Calu3 (cell line): ENCODE data around the gene COBLL1. TPM values are rescaled to one million over a fixed set of nuclear protein-coding genes. Genes with fewer than 3 reads are reported as not detected.

Experiments
- BruUV-seq: library from RNA; stranded (reverse); fragments of 400-500 nt; replicated peaks from 2 replicates; lab custom pipeline; 2021; lab: Mats Ljungman, UMichigan
- CTCF ChIA-PET: fragments of 300-600 bp; sonication (Branson Sonifier 250); formaldehyde crosslinking; loops from one replicate; lab custom pipeline; 2022; ENCODE audit warnings: antibody characterized with exemption; lab: Charles Lee
- DNase-seq: peaks from one replicate; pipeline ENCODE4 v3.0.0; 2022
- H3K27ac Mint-ChIP-seq: one replicate; pipeline ENCODE4 v1.8.0; 2022; ENCODE audit warnings: mixed read lengths; ENCODE audit not compliant: unreplicated experiment
- H3K27me3 Mint-ChIP-seq: one replicate; pipeline ENCODE4 v1.8.0; 2022; ENCODE audit warnings: mixed read lengths; ENCODE audit not compliant: unreplicated experiment
- H3K36me3 Mint-ChIP-seq: one replicate; pipeline ENCODE4 v1.8.0; 2022; ENCODE audit warnings: mild to moderate bottlenecking, moderate library complexity, mixed read lengths; ENCODE audit not compliant: insufficient read depth, unreplicated experiment
- H3K4me1 Mint-ChIP-seq: one replicate; pipeline ENCODE4 v1.8.0; 2022; ENCODE audit warnings: mild to moderate bottlenecking, low read depth, mixed read lengths; ENCODE audit not compliant: unreplicated experiment
- H3K4me3 Mint-ChIP-seq: one replicate; pipeline ENCODE4 v1.8.0; 2022; ENCODE audit warnings: mild to moderate bottlenecking, low read depth, moderate library complexity, mixed read lengths; ENCODE audit not compliant: unreplicated experiment
- H3K9me3 Mint-ChIP-seq: one replicate; pipeline ENCODE4 v1.8.0; 2022; ENCODE audit warnings: low read depth, mixed read lengths; ENCODE audit not compliant: unreplicated experiment
- intact Hi-C: fragments of 100-400 bp; cut with micrococcal nuclease; formaldehyde crosslinking; loops from one replicate; pipeline ENCODE4 v1.10.0; 2022; ENCODE audit not compliant: unreplicated experiment
- total RNA-seq: library from RNA; stranded (reverse); gene quantifications from 2 replicates; pipeline ENCODE4 v1.2.3, GENCODE V29; 2022
- TF ChIP-seq, protein P1 (sequence below): fragments of 200-600 bp; IDR thresholded peaks from one replicate; pipeline ENCODE4 v1.8.0; 2022; ENCODE audit warnings: antibody characterized with exemption; ENCODE audit not compliant: unreplicated experiment

The COBLL1 gene
- total RNA-seq, 1 experiment from 2014 or later: 44.9 TPM

DNA sequence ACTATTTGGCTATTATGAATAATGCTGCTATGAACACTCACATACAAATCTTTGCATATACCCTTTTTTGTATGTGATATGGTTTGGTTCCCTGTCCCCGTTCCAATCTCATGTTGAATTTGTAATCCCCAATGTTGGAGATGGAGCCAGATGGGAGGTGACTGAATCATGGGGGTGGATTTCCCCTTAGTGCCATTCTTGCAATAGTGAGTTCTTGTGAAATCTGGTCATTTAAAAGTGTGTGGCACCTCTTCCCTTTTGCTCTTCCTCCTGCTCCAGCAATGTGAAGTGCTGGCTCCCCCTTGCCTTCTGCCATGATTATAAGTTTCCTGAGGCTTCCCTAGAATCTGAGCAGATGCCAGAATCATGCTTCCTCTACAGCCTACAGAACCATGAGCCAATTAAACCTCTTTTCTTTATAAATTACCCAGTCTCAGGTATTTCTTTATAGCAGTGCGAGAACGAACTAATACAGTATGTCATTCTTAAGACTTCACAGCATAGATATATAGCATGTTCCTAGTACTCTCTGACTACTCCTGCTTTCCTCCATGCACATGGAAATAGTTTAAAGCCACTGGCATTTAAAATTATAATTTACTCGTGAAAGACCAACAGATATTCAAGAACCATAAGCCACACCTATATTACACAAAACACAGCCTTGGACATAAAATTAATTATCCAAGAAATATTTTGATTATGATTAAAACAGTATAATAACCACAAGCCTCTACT lies 75.2 kb downstream of the COBLL1 start:
- Mint-ChIP-seq H3K4me1 (peaks cover 18% of the 10 kb centered on the region), H3K4me3 (no peak overlapping the region), H3K36me3 (no peaks in the 10 kb centered on the region), H3K27ac (no peak overlapping the region), H3K27me3 (no peaks in the 10 kb centered on the region), H3K9me3 (no peaks in the 10 kb centered on the region)
- no TSS peak for BruUV-seq
- DNase-seq: no peak
- TF ChIP-seq, protein P1, sequence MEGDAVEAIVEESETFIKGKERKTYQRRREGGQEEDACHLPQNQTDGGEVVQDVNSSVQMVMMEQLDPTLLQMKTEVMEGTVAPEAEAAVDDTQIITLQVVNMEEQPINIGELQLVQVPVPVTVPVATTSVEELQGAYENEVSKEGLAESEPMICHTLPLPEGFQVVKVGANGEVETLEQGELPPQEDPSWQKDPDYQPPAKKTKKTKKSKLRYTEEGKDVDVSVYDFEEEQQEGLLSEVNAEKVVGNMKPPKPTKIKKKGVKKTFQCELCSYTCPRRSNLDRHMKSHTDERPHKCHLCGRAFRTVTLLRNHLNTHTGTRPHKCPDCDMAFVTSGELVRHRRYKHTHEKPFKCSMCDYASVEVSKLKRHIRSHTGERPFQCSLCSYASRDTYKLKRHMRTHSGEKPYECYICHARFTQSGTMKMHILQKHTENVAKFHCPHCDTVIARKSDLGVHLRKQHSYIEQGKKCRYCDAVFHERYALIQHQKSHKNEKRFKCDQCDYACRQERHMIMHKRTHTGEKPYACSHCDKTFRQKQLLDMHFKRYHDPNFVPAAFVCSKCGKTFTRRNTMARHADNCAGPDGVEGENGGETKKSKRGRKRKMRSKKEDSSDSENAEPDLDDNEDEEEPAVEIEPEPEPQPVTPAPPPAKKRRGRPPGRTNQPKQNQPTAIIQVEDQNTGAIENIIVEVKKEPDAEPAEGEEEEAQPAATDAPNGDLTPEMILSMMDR: no peak
- intact Hi-C loops: no loop called here
- CTCF ChIA-PET: no interaction called here

- intact Hi-C loops: no loop called here
- CTCF ChIA-PET: no interaction called here
- Mint-ChIP-seq H3K27me3 (no peaks in the 10 kb centered on the region), H3K27ac (no peak overlapping the region), H3K4me1 (peaks cover 22% of the 10 kb centered on the region), H3K9me3 (no peaks in the 10 kb centered on the region), H3K4me3 (no peak overlapping the region), H3K36me3 (no peaks in the 10 kb centered on the region)
- BruUV-seq: no TSS peak
- DNase-seq: no peak
- TF ChIP-seq, protein P1: no peak
Measured at GRCh38 chr2:164764996-164765395, 76.6 kb downstream of the COBLL1 start.

DNA sequence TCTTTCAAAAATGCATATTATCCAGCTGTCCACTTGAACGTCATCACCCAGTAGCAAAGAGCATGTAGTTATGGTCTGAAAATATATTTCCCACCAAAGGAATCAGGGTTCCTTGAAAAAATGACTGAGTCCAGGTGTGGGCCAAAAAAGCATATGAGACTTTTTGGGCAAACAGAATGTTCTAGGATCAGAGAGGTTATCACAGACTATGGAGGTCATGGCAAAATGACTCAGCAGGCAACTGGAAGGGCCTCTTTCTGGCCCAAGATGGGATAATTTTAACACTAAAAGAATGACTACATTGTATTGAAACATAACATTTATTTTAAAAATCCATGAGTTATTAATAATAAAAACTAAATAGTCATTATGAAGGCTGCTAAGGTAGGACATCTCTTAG lies 77.1 kb downstream of the COBLL1 start:
- TF ChIP-seq, protein P1: no peak
- DNase-seq: no peak
- no peaks in the 10 kb centered on the region for H3K9me3 Mint-ChIP-seq
- intact Hi-C loops: no loop called here
- no peak overlapping the region for H3K4me3 Mint-ChIP-seq
- no peaks in the 10 kb centered on the region for H3K27me3 Mint-ChIP-seq
- H3K27ac Mint-ChIP-seq: no peak overlapping the region
- peaks cover 22% of the 10 kb centered on the region for H3K4me1 Mint-ChIP-seq
- no peaks in the 10 kb centered on the region for H3K36me3 Mint-ChIP-seq
- BruUV-seq: no TSS peak
- CTCF ChIA-PET: no interaction called here

DNA sequence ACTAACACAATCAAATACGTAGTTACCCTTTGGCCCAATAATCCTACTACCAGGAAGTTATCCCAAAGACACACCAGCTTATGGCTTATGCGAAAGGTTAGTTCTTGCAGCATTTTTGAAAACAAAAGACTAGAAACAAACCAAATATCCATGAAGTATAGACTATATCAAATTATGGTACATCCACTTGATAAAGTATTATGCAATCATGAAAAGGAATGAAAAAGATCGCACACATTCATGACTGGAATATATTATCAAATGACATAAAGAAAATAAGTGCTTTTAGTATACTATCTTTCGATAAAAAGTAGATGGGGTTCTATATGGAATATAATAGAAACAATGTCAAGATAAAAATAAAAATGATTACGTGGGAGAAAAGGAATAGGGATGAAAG lies 78.2 kb downstream of the COBLL1 start:
- TF ChIP-seq, protein P1: no peak
- H3K27ac Mint-ChIP-seq: no peak overlapping the region
- no peaks in the 10 kb centered on the region for H3K9me3 Mint-ChIP-seq
- H3K4me1 Mint-ChIP-seq: peaks cover 25% of the 10 kb centered on the region
- CTCF ChIA-PET: no interaction called here
- no peak for DNase-seq
- no peaks in the 10 kb centered on the region for H3K36me3 Mint-ChIP-seq
- no TSS peak for BruUV-seq
- no peak overlapping the region for H3K4me3 Mint-ChIP-seq
- no peaks in the 10 kb centered on the region for H3K27me3 Mint-ChIP-seq
- intact Hi-C loops: no loop called here
